GM19193 (cell line): ENCODE measurements around the gene KCNIP4.

Source experiments
- POLR2A ChIP-seq: IDR thresholded peaks from 4 replicates; pipeline ENCODE4 v1.6.1; 2011; ENCODE audit not compliant: insufficient read depth, insufficient read length; ENCODE audit errors: extremely low read depth

KCNIP4 gene

GRCh38 chr4:21876711-21877110 is 71.9 kb downstream of the KCNIP4 start:
- no peak for TF ChIP-seq POLR2A

- TF ChIP-seq POLR2A, result no peak
Measured at GRCh38 chr4:21873145-21873544, 75.4 kb downstream of the KCNIP4 start.

- TF ChIP-seq POLR2A, result no peak
Measured at GRCh38 chr4:21872101-21872500, 76.5 kb downstream of the KCNIP4 start.

GRCh38 chr4:21869978-21870745 is 78.4 kb downstream of the KCNIP4 start:
- TF ChIP-seq POLR2A, result no peak

- no peak for TF ChIP-seq POLR2A
Measured at GRCh38 chr4:21864686-21865085, 83.9 kb downstream of the KCNIP4 start.

- TF ChIP-seq POLR2A, result no peak
Measured at GRCh38 chr4:21862917-21863316, 85.7 kb downstream of the KCNIP4 start.

- no peak for TF ChIP-seq POLR2A
Measured at GRCh38 chr4:21858971-21859370, 89.6 kb downstream of the KCNIP4 start.

GRCh38 chr4:21856754-21857153 is 91.8 kb downstream of the KCNIP4 start:
- no peak for TF ChIP-seq POLR2A

GRCh38 chr4:21856301-21856700 is 92.3 kb downstream of the KCNIP4 start:
- no peak for TF ChIP-seq POLR2A

- no peak for TF ChIP-seq POLR2A
Measured at GRCh38 chr4:21849077-21849476, 99.5 kb downstream of the KCNIP4 start.

GRCh38 chr4:21848021-21848420 is 100.6 kb downstream of the KCNIP4 start:
- no peak for TF ChIP-seq POLR2A

- no peak for TF ChIP-seq POLR2A
Measured at GRCh38 chr4:21845663-21846062, 102.9 kb downstream of the KCNIP4 start.

GRCh38 chr4:21835712-21836111 is 112.9 kb downstream of the KCNIP4 start:
- no peak for TF ChIP-seq POLR2A

GRCh38 chr4:21830272-21830671 is 118.3 kb downstream of the KCNIP4 start:
- TF ChIP-seq POLR2A, result no peak

- TF ChIP-seq POLR2A, result no peak
Measured at GRCh38 chr4:21827575-21827974, 121.0 kb downstream of the KCNIP4 start.

- TF ChIP-seq POLR2A, result no peak
Measured at GRCh38 chr4:21826071-21826470, 122.5 kb downstream of the KCNIP4 start.

GRCh38 chr4:21819086-21819485 is 129.5 kb downstream of the KCNIP4 start:
- TF ChIP-seq POLR2A, result no peak
